Loucy (cell line): ENCODE results near the gene SV2A.

Experiments used
- EZH2phosphoT487 ChIP-seq: fragments of 200-600 bp; IDR thresholded peaks from 2 replicates; pipeline ENCODE4 v1.6.1; 2018; ENCODE audit warnings: antibody characterized with exemption, mild to moderate bottlenecking, moderate library complexity, borderline replicate concordance
- TF ChIP-seq, protein P1 (sequence below): fragments of 200-600 bp; sonication (generic); conservative IDR thresholded peaks from 2 replicates; pipeline ENCODE4 v1.5.1; 2014; ENCODE audit warnings: mild to moderate bottlenecking, antibody characterized with exemption, low read length

GRCh38 chr1:149936992-149937705 is 19.5 kb upstream of the SV2A start:
- TF ChIP-seq, protein P1, sequence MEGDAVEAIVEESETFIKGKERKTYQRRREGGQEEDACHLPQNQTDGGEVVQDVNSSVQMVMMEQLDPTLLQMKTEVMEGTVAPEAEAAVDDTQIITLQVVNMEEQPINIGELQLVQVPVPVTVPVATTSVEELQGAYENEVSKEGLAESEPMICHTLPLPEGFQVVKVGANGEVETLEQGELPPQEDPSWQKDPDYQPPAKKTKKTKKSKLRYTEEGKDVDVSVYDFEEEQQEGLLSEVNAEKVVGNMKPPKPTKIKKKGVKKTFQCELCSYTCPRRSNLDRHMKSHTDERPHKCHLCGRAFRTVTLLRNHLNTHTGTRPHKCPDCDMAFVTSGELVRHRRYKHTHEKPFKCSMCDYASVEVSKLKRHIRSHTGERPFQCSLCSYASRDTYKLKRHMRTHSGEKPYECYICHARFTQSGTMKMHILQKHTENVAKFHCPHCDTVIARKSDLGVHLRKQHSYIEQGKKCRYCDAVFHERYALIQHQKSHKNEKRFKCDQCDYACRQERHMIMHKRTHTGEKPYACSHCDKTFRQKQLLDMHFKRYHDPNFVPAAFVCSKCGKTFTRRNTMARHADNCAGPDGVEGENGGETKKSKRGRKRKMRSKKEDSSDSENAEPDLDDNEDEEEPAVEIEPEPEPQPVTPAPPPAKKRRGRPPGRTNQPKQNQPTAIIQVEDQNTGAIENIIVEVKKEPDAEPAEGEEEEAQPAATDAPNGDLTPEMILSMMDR, result no peak
- TF ChIP-seq EZH2phosphoT487, result no peak
